ENCODE data around the gene AKR1A1.
"Not testable (repeated sequence)": the region's sequence is repeated elsewhere in the genome, so short reads cannot be mapped to it uniquely, and the experiment has no call there.

Gene AKR1A1

DNA sequence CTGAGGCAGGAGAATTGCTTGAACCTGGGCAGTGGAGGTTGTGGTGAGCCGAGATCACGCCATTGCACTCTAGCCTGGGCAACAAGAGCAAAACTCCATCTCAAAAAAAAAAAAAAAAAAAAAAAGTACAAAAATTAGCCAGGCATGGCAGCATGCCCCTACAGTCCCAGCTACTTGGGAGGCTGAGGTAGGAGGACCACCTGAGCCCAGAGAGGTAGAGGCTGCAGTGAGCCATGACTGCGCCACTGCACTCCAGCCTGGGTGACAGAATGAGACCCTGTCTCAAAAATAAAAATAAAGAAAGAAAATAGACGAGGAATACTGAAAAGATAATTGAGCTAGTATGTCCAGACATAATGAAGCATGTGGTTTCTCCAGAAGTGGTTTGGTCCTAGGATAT is 32.3 kb upstream of the AKR1A1 start:
- not testable (repeated sequence) for H3K9me3 Mint-ChIP-seq; H3K27ac Mint-ChIP-seq; H3K27me3 Mint-ChIP-seq (ENCODE audit: low read depth)
- H3K36me3 Mint-ChIP-seq (ENCODE audit: low read depth), result peaks cover 49% of the 10 kb centered on the region
- H3K4me1 Mint-ChIP-seq (ENCODE audit: low read depth), result peaks cover 37% of the 10 kb centered on the region
- peak overlapping the region; percentile 19 for H3K4me3 Mint-ChIP-seq

DNA sequence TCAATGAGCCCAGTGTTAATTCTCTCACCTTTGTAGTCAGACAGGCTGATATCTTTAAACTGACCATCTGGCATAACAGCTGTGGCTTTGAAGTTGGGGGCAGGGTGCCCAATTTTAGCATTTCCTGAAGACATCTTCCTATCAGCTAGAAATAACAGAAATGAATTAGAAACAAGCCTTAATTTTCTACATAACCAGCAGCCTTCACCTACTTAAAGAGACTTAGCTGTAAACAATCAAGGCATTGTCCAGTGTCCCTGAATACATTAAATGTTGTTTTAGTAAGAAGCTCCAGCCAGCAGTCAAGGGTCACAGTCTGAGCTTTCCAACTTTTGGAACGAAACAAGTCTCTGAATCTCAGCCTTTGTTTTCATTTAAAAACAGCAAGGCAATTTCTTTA is 31.7 kb upstream of the AKR1A1 start:
- Mint-ChIP-seq H3K4me1 (ENCODE audit: low read depth) (peaks cover 37% of the 10 kb centered on the region), H3K9me3 (no peaks in the 10 kb centered on the region), H3K36me3 (ENCODE audit: low read depth) (peaks cover 44% of the 10 kb centered on the region), H3K27ac (no peak overlapping the region), H3K27me3 (ENCODE audit: low read depth) (no peaks in the 10 kb centered on the region), H3K4me3 (peak overlapping the region; percentile 19)

- not testable (repeated sequence) for H3K27me3 Mint-ChIP-seq (ENCODE audit: low read depth); H3K27ac Mint-ChIP-seq; H3K9me3 Mint-ChIP-seq
- Mint-ChIP-seq H3K4me3 (peak overlapping the region; percentile 89), H3K36me3 (ENCODE audit: low read depth) (peaks cover 38% of the 10 kb centered on the region), H3K4me1 (ENCODE audit: low read depth) (peaks cover 37% of the 10 kb centered on the region)
Observed at GRCh38 chr1:45519774-45520173, 30.9 kb upstream of the AKR1A1 start.

GRCh38 chr1:45521413-45522323 is 29.0 kb upstream of the AKR1A1 start, which contains the start of gene PRDX1:
TSS of gene PRDX1 (minus strand) at chr1:45521884. CDS start at chr1:45519043, 2,841 bp downstream.
- peaks cover 20% of the 10 kb centered on the region for H3K36me3 Mint-ChIP-seq (ENCODE audit: low read depth)
- H3K4me1 Mint-ChIP-seq (ENCODE audit: low read depth), result peaks cover 37% of the 10 kb centered on the region
- H3K9me3 Mint-ChIP-seq, result no peaks in the 10 kb centered on the region
- H3K27ac Mint-ChIP-seq, result peak within 1 kb of the TSS; percentile 95
- H3K4me3 Mint-ChIP-seq, result peak within 1 kb of the TSS; percentile 96
- peaks cover 6% of the 10 kb centered on the region for H3K27me3 Mint-ChIP-seq (ENCODE audit: low read depth)

- H3K4me1 Mint-ChIP-seq (ENCODE audit: low read depth), result peaks cover 34% of the 10 kb centered on the region
- H3K36me3 Mint-ChIP-seq (ENCODE audit: low read depth), result peaks cover 13% of the 10 kb centered on the region
Observed at GRCh38 chr1:45522324-45523104, 28.1 kb upstream of the AKR1A1 start.

DNA sequence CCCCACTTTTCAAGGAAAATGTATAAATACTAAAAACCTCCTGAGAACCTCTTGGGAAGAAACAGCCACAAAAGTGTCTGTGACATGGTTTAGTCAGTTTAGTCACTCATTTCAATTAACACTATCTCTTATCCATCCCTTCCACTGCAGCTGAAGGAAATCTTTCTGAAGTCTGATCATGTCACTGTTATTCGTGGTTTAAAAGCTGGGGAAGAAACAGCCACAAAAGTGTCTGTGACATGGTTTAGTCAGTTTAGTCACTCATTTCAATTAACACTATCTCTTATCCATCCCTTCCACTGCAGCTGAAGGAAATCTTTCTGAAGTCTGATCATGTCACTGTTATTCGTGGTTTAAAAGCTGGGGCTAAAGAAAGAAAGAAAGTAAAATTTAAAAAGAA is 27.1 kb upstream of the AKR1A1 start:
- not testable (repeated sequence) for H3K9me3 Mint-ChIP-seq; H3K27me3 Mint-ChIP-seq (ENCODE audit: low read depth)
- peak overlapping the region; percentile 43 for H3K27ac Mint-ChIP-seq
- peaks cover 13% of the 10 kb centered on the region for H3K36me3 Mint-ChIP-seq (ENCODE audit: low read depth)
- peaks cover 33% of the 10 kb centered on the region for H3K4me1 Mint-ChIP-seq (ENCODE audit: low read depth)
- peak overlapping the region; percentile 29 for H3K4me3 Mint-ChIP-seq

More at GRCh38 chr1:45522324-45523104, 28.1 kb upstream of the AKR1A1 start:
- Mint-ChIP-seq H3K9me3 (no peaks in the 10 kb centered on the region), H3K27me3 (ENCODE audit: low read depth) (peaks cover 7% of the 10 kb centered on the region), H3K27ac (peak overlapping the region; percentile 95), H3K4me3 (peak overlapping the region; percentile 96)

DNA sequence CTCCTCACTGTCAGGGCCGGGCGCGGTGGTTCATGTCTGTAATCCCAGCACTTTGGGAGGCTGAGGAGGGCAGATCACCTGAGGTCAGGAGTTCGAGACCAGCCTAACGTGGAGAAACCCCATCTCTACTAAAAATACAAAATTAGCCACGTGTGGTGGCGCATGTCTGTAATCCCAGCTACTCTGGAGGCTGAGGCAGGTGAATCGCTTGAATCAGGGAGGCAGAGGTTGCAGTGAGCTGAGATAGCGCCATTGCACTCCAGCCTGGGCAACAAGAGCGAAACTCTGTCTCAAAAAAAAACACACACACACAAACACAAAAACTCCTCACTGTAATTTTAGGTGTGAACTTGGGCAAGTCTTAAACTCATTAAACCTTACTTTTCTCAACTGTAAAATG is 26.7 kb upstream of the AKR1A1 start:
- not testable (repeated sequence) for H3K9me3 Mint-ChIP-seq; H3K4me3 Mint-ChIP-seq; H3K27ac Mint-ChIP-seq; H3K27me3 Mint-ChIP-seq (ENCODE audit: low read depth); H3K36me3 Mint-ChIP-seq (ENCODE audit: low read depth)
- peaks cover 28% of the 10 kb centered on the region for H3K4me1 Mint-ChIP-seq (ENCODE audit: low read depth)

DNA sequence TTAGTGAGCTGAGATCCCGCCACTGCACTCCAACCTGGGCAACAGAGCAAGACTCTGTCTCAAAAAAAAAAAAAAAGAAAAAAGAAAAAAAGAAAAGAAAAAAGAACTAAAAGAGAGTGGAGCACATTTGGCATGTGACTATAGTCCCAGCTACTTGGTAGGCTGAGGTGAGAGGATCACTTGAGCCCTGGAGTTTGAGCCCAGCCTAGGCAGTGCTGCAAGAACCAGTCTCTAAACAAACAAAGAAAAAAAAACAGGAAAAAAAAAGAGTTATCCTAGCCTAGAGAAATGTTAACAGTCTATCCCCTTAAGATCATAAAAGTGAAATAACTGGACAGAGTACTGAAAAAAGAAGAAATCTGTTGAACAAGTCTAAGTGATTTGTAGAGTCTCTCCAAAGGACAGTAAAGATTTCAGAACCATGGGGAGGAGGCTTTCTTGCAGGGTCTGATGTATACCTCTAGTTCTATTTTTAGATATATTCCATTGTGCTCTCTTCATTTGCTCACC is 24.4 kb upstream of the AKR1A1 start:
- peaks cover 23% of the 10 kb centered on the region for H3K4me1 Mint-ChIP-seq (ENCODE audit: low read depth)
- H3K36me3 Mint-ChIP-seq (ENCODE audit: low read depth), result peaks cover 2% of the 10 kb centered on the region
- H3K4me3 Mint-ChIP-seq, result no peak overlapping the region
- H3K9me3 Mint-ChIP-seq, result no peaks in the 10 kb centered on the region
- H3K27ac Mint-ChIP-seq, result no peak overlapping the region
- H3K27me3 Mint-ChIP-seq (ENCODE audit: low read depth), result peaks cover 7% of the 10 kb centered on the region

DNA sequence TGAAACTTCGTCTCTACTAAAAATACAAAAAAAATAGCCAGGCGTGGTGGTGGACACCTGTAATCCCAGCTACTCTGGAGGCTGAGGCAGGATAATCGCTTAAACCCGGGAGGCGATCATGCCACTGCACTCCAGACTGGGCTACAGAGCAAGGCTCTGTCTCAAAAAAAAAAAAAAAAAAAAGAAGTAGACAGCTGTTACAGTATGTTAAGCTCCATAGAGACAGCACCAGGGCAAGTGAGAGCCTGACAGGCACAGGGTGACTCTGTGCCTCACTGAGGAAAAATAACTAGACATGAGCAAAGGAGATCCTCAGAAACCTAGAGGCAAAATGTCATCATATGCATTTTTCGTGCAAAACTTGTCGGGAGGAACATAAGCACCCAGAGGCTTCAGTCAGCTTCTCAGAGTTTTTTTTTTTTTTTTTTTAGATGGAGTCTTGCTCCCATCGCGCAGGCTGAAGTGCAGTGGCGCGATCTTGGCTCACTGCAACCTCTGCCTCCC is 19.9 kb upstream of the AKR1A1 start:
- Mint-ChIP-seq H3K27me3 (ENCODE audit: low read depth) (peaks cover 12% of the 10 kb centered on the region), H3K36me3 (ENCODE audit: low read depth) (no peaks in the 10 kb centered on the region), H3K4me1 (ENCODE audit: low read depth) (peaks cover 3% of the 10 kb centered on the region), H3K4me3 (no peak overlapping the region), H3K9me3 (no peaks in the 10 kb centered on the region), H3K27ac (no peak overlapping the region)

DNA sequence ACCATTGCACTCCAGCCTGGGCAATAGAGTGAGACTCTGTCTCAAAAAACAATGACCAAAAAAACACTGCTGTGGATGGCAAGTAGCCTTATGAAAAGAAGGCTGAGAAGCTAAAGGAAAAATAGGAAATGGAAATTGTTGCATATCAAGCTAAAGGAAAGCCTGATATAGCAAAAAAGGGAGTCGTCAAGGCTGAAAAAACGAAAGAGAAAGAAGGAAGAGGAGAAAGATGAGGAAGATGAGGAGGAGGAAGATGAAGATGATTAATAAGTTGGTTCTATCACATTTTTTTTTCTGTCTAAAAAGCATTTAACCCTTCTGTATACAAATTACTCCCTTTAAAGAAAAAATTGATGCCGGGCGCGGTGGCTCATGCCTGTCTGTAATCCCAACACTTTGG is 18.8 kb upstream of the AKR1A1 start:
- Mint-ChIP-seq H3K4me1 (ENCODE audit: low read depth) (peaks cover 12% of the 10 kb centered on the region), H3K4me3 (no peak overlapping the region), H3K9me3 (no peaks in the 10 kb centered on the region), H3K36me3 (ENCODE audit: low read depth) (no peaks in the 10 kb centered on the region), H3K27ac (no peak overlapping the region), H3K27me3 (ENCODE audit: low read depth) (peaks cover 10% of the 10 kb centered on the region)

DNA sequence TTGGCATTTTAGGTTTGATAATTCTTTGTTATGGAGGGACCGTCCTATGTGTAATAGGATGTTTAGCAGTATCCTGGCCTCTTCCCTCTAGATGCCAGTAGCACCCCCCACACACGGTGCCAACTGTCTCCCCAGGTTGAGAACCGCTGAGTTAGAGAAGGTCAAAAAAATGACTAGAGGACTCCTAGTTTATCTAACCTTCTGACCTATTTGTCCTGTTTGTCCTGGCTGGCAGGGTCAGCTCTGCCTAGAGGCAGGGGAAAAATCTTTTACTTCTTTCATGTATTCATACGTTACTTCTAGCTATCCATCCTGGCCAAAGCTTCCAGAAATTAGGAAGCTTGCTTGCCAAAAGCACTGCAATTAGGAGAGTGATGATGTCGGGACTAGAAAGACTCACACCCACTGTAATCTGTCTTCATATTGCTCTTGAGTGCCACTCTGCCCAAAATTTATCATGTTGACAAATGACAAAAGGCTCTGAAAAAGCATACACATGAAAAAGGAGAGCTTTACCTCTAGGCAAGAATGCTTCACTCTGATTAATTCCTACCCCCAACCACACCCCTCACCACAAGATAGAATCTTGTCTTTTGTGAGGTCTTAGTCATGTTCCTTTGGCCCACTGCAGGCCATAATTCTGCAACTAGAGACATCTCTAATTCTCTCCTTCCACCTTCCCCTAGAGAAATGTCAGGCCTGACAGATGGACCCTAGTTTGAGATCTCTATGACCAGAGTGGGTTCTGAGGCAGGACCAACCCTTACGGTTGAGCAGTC is 14.4 kb upstream of the AKR1A1 start:
- Mint-ChIP-seq H3K27ac (no peak overlapping the region), H3K4me1 (ENCODE audit: low read depth) (peaks cover 16% of the 10 kb centered on the region), H3K27me3 (ENCODE audit: low read depth) (peaks cover 10% of the 10 kb centered on the region), H3K36me3 (ENCODE audit: low read depth) (no peaks in the 10 kb centered on the region), H3K9me3 (no peaks in the 10 kb centered on the region), H3K4me3 (no peak overlapping the region)

GRCh38 chr1:45536886-45537285 is 13.7 kb upstream of the AKR1A1 start:
- H3K36me3 Mint-ChIP-seq (ENCODE audit: low read depth), result no peaks in the 10 kb centered on the region
- no peaks in the 10 kb centered on the region for H3K9me3 Mint-ChIP-seq
- no peak overlapping the region for H3K27ac Mint-ChIP-seq
- H3K4me3 Mint-ChIP-seq, result no peak overlapping the region
- H3K27me3 Mint-ChIP-seq (ENCODE audit: low read depth), result peaks cover 7% of the 10 kb centered on the region
- peaks cover 14% of the 10 kb centered on the region for H3K4me1 Mint-ChIP-seq (ENCODE audit: low read depth)

GRCh38 chr1:45541193-45541592 is 9.4 kb upstream of the AKR1A1 start:
- no peaks in the 10 kb centered on the region for H3K9me3 Mint-ChIP-seq
- peaks cover 39% of the 10 kb centered on the region for H3K4me1 Mint-ChIP-seq (ENCODE audit: low read depth)
- no peaks in the 10 kb centered on the region for H3K36me3 Mint-ChIP-seq (ENCODE audit: low read depth)
- no peak overlapping the region for H3K4me3 Mint-ChIP-seq
- peaks cover 1% of the 10 kb centered on the region for H3K27me3 Mint-ChIP-seq (ENCODE audit: low read depth)
- H3K27ac Mint-ChIP-seq, result no peak overlapping the region

DNA sequence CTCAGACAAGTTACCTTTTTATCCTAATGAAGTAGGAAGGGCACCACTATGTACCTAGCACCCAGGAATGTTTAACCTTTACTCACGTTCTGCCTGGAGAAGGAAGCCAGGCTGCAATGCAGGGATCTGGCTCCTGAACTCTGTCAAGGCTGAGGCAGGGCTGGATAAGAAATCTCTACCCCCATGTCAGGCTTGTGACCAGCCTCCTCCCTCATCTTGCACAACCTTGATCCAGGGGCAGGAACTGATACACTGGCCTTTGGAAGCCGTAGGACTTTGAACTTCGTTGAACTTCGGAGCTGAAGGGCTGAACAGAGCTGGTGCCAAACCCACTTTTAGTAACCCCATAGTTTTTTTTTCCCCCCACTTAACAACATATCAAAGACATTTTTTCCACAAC is 8.0 kb upstream of the AKR1A1 start:
- peaks cover 1% of the 10 kb centered on the region for H3K36me3 Mint-ChIP-seq (ENCODE audit: low read depth)
- peaks cover 30% of the 10 kb centered on the region for H3K4me1 Mint-ChIP-seq (ENCODE audit: low read depth)
- H3K4me3 Mint-ChIP-seq, result no peak overlapping the region
- no peaks in the 10 kb centered on the region for H3K27me3 Mint-ChIP-seq (ENCODE audit: low read depth)
- no peak overlapping the region for H3K27ac Mint-ChIP-seq
- no peaks in the 10 kb centered on the region for H3K9me3 Mint-ChIP-seq
